DMS114 treated with DMSO at 0.1 percent for 48 hours (cell line): ENCODE results near the gene SPATC1L.
"Not testable (repeated sequence)": the region's sequence is repeated elsewhere in the genome, so short reads cannot be mapped to it uniquely, and the experiment has no call there.

ENCODE experiments used
- DNase-seq: peaks from one replicate; lab custom pipeline; 2025; ENCODE audit not compliant: unreplicated experiment; lab: John Stamatoyannopoulos, UW

SPATC1L gene

GRCh38 chr21:46151989-46152926 lies 32.0 kb downstream of the SPATC1L start:
- DNase-seq: no peak

- no peak for DNase-seq
Observed at GRCh38 chr21:46151261-46151988, 32.8 kb downstream of the SPATC1L start.

GRCh38 chr21:46150491-46151121 lies 33.7 kb downstream of the SPATC1L start:
- DNase-seq: no peak

GRCh38 chr21:46150073-46150472 lies 34.2 kb downstream of the SPATC1L start:
- DNase-seq: no peak

GRCh38 chr21:46149205-46149901 lies 34.9 kb downstream of the SPATC1L start:
- no peak for DNase-seq

GRCh38 chr21:46148106-46148505 lies 36.2 kb downstream of the SPATC1L start:
- DNase-seq: no peak

- not testable (repeated sequence) for DNase-seq
Observed at GRCh38 chr21:46147429-46147828, 36.8 kb downstream of the SPATC1L start.

GRCh38 chr21:46146856-46147255 lies 37.4 kb downstream of the SPATC1L start:
- no peak for DNase-seq

GRCh38 chr21:46145840-46146691 lies 38.2 kb downstream of the SPATC1L start:
- DNase-seq: no peak

- DNase-seq: no peak
Observed at GRCh38 chr21:46145159-46145839, 39.0 kb downstream of the SPATC1L start.

GRCh38 chr21:46144464-46145070 lies 39.7 kb downstream of the SPATC1L start:
- DNase-seq: no peak

- DNase-seq: no peak
Observed at GRCh38 chr21:46142582-46143473, 41.4 kb downstream of the SPATC1L start.

GRCh38 chr21:46141767-46142581 lies 42.3 kb downstream of the SPATC1L start:
- DNase-seq: no peak

- DNase-seq: not testable (repeated sequence)
Observed at GRCh38 chr21:46140352-46141003, 43.8 kb downstream of the SPATC1L start.

GRCh38 chr21:46139686-46140085 lies 44.6 kb downstream of the SPATC1L start:
- DNase-seq: no peak

- DNase-seq: no peak
Observed at GRCh38 chr21:46138383-46138970, 45.8 kb downstream of the SPATC1L start.
